Superior temporal gyrus (tissue), 1 donor: Measurements from ENCODE around the gene PARP8.
"Not testable (repeated sequence)": the region's sequence is repeated elsewhere in the genome, so short reads cannot be mapped to it uniquely, and the experiment has no call there.

ENCODE experiments used
- DNase-seq: peaks from one replicate; pipeline ENCODE4 v3.0.0-alpha.2; 2016; ENCODE audit errors: extremely low spot score

Gene PARP8

DNA sequence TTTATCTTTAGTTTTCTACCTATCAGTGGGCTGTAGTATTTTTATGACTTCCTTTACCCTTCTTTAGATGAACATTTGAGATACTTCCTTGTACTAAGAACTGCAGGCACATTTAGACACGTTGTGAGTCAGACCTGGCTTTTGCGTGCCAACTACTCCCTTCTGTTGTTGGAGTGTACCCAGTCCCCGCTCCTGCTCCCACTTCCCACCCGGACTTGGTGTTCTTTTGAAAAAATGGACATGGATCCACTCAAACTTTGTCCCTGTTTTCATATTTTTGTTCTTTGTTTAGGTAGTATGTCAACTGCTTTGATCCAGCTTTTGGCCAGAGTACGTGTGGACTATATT is 60.7 kb downstream of the PARP8 start:
- DNase-seq = peak; percentile 73

DNA sequence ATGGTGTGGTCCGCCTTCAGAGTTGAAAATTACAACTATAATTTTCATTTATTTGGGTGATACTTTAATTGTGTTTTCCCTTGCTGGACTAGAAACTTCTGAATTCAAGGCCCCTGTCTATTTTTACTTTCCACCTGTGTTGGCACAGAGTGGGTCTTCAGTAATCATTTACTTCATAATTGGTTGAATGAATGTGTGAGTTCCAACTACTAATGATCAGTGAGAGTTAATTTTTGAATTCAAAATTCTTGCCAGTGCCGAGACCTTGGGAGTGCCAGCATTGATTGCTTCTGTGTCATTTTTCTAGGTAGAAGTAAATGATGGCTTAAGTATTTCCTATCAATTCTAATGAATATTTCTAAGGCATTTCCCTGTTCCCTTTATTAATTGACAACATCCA is 61.4 kb downstream of the PARP8 start:
- DNase-seq = no peak

GRCh38 chr5:50730336-50730735 is 63.9 kb downstream of the PARP8 start:
- DNase-seq = no peak

GRCh38 chr5:50730841-50731240 is 64.4 kb downstream of the PARP8 start:
- no peak for DNase-seq

- no peak for DNase-seq
Measured at GRCh38 chr5:50733741-50734140, 67.3 kb downstream of the PARP8 start.

GRCh38 chr5:50738864-50739263 is 72.4 kb downstream of the PARP8 start:
- no peak for DNase-seq

- DNase-seq = no peak
Measured at GRCh38 chr5:50740832-50741231, 74.4 kb downstream of the PARP8 start.

DNA sequence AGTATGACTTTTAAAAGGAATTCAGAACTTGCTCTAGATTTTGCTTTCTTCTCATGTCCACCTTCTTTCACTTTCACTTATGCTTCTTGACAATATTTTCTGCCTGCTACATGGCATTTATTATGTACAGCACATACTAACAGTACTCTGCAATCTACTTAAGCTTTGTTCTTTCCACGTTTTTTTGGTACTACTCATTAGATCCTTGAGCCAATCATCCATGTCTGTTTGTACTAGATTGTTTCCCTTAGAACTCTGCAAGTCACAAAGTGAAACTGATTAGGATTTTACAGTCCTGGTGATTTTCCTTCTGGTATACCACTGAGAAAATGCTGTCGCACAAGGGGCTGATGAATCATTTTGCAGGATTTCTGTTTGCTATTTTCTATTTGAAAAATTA is 78.3 kb downstream of the PARP8 start:
- peak; percentile 52 for DNase-seq

- no peak for DNase-seq
Measured at GRCh38 chr5:50745221-50745910, 78.9 kb downstream of the PARP8 start.

DNA sequence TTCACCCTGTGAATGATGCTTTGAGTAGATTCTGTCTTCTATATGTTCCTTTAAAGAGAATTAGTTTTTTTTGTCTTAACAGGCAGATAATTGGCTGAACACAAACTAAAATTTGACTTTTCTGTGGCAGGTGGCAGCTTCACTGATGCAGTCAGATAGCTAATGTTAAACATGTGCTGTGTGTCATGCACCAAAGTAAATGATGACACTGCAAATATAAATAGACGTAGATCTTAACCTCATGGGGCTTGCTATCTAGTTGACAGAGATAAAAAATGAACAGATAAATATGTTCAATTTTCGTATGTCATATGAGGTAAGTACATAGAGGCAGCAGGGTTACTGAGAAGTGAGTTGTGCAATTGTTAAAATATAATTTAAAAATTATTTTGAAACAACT is 82.7 kb downstream of the PARP8 start:
- DNase-seq = no peak

DNA sequence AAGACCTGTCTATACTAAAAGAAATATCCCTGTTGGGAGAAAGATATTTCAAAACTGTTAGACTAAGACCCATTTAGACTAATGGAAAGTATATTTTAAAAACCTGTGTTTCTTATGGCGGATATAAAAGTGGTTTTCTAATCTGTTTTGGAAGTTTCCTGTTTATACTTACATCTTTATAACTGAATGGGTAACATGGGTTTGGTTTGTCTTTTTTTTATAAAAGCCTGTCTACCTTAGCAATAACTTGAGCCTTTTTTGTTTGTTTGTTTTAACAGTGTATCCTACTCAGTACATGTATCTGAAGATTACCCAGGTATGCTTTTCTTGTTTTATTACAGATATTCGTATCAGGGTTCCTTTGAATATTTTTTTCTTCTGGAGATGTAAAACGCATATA is 83.4 kb downstream of the PARP8 start:
- no peak for DNase-seq

GRCh38 chr5:50751064-50751657 is 84.7 kb downstream of the PARP8 start:
- peak; percentile 65 for DNase-seq

DNA sequence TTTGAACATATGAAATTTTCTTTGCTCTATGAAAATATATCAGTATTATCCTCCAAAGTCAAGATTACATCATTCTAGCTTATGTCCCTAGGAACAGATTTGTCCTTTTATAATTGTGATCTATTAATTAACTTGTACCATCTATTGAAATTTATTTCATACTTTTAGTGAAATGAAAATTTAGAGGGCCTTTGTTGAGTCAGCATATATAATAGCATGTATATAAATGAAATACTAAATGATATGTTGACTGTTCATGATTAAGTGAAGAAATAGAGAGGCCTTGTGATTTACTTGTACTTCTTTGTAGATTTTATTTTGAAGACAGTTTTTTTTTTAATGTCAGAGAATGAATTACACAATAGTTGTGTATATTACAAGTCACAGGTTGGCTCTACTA is 86.4 kb downstream of the PARP8 start:
- DNase-seq = no peak

GRCh38 chr5:50759526-50760270 is 93.3 kb downstream of the PARP8 start:
- DNase-seq = no peak

DNA sequence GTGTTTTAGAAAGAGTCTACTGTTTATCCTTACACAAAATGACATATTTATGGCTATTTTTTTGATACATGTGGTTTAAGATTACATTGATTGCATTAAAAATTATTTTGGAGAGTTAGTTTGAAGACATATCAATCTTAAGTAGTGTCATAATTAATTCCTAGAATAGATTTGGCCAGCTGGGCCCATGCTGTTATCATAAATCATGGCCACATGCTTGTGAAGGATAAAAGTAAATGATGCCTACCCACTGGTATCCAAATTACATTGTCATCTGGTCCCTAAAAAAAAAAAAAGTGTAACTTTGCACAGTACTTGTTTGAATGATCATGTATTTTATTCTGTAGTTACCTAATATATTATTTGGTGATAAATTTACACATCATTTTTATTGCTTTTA is 96.9 kb downstream of the PARP8 start:
- DNase-seq = no peak

- DNase-seq = no peak
Measured at GRCh38 chr5:50763846-50764245, 97.4 kb downstream of the PARP8 start.

DNA sequence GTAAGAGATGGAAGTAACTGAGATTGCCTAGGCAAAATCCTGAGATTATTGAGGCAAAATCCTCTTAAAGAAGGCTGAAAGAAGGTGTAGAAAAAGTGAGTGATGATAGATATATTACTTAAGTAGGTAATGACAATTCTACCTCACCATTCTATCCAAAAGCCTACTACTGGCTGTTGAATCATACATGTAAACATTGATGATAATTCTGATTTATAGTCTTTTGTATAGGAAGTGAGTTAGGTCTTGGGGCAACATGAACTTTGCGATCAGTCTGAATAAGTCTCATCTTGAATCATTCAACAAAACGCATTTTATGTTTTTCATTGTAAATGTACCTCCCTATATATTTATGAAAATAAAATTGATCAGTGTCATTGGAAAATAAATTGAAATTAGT is 99.6 kb downstream of the PARP8 start:
- no peak for DNase-seq

DNA sequence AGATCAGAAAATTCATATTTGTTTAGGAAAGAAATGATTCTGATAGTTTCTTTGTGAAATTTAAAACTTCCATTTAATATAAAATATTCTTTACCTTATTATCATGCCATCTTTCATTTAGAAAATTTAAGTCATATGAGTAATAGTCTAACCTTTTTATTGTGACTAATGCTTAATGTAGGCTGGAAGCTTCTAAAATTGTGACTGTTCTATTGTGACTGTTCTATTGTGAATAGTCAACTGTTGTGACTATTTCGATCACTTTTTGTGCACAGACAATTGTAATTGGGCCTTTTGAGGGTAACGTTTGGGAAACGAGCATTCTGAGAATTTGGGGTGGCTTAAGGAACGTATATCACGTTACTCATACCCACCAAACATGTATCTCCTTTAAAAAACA is 100.0 kb downstream of the PARP8 start:
- DNase-seq = no peak

DNA sequence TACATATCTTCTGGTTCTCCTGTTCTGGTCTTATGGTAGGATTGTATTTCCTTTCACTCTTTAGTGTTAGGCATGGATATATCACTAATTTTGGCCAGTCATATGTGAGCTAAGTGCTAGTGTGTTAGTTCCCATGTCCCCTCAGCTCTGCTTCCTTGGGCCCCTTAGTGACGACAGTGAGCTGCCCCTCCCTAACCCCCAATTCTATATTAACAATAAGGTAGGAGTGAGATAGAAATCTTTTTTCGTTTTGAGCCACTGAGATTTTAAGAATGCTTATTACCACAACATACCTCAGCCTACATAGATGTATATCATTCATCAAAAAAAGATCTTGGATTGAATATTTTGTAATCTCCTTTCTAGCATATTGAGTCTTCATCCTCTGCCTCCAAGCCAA is 100.5 kb downstream of the PARP8 start:
- DNase-seq = no peak

DNA sequence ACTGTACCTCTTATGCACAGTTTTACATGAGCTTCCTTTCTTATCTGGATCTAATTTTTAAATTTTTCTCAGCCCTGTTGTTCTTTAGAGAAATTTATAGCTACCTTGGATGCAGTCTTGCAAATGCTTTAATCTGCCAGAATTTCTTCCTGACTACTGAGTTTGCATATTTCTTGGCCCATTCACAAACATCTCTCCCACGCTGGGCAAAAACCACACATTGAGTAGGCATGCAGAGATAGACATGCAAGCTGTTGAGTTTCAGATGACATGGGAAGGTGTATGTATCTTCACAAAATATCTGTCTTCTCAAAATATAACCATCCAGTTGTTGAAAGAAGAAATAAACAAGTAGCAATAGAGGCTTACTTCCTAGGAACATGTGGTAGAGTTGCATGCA is 101.2 kb downstream of the PARP8 start:
- DNase-seq = peak; percentile 43

- DNase-seq = no peak
Measured at GRCh38 chr5:50768634-50769033, 102.2 kb downstream of the PARP8 start.

DNA sequence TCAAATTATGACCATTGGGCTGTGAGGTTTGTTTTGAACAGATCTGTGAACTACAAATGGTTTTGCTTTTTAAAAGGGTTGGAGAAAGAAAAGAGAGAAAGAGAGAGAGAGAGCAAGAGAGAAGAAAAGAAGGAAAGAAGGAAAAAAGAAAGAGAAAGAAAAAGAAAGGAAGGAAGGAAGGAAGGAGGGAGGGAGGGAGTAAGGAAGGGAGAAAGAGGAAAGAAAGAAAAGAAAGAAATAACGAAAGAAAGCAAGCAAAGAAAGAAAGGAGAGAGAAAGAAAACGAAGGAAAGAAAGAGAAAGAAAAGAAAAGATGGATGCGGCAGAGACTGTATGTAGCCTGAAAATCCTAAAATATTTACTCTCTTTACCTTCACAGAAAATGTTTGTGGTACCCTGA is 104.0 kb downstream of the PARP8 start:
- no peak for DNase-seq

DNA sequence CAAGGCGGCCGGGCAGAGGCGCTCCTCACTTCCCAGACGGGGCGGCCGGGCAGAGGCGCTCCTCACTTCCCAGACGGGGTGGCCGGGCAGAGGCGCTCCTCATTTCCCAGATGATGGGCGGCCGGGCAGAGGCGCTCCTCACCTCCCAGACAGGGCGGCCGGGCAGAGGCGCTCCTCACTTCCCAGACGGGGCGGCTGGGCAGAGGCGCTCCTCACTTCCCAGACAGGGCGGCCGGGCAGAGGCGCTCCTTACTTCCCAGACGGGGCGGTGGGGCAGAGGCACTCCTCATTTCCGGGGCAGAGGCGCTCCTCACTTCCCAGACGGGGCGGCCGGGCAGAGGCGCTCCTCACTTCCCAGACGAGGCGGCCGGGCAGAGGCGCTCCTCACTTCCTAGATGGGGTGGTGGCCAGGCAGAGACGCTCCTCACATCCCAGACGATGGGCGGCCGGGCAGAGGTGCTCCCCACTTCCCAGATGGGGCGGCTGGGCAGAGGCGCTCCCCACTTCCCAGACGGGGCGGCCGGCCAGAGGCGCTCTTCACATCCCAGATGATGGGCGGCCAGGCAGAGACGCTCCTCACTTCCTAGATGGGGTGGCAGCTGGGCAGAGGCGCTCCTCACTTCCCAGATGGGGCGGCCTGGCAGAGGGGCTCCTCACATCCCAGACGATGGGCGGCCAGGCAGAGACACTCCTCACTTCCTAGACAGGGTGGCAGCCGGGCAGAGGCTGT is 108.2 kb downstream of the PARP8 start:
- DNase-seq = not testable (repeated sequence)
